A172 (cell line): ENCODE measurements around the gene CRY1. TPM values are rescaled to one million over a fixed set of nuclear protein-coding genes. Genes with fewer than 3 reads are reported as not detected.

ENCODE experiments used
- DNase-seq: peaks from one replicate; pipeline ENCODE4 v3.0.0-alpha.2; 2015; ENCODE audit warnings: low spot score
- total RNA-seq: library from RNA; depleted of rRNA; stranded (reverse); fragments of >200 nt; shearing (Covaris generic); gene quantifications from 2 replicates; pipeline ENCODE4 v1.2.3, GENCODE V29; 2014; rRNA removed

The CRY1 gene
- total RNA-seq, result 19.0 and 26.4 TPM in 2 replicates

- DNase-seq, result peak; percentile 86
These were observed at the start of gene CRY1 for GRCh38 chr12:107093417-107094182. TSS of gene CRY1 (minus strand) at chr12:107093549. CDS start at chr12:107092961, 588 bp downstream.

GRCh38 chr12:107139787-107140186, 46.4 kb upstream of the CRY1 start:
- no peak for DNase-seq

GRCh38 chr12:107138990-107139389, 45.6 kb upstream of the CRY1 start:
- DNase-seq, result no peak

- no peak for DNase-seq
These were observed 41.8 kb upstream of the CRY1 start for GRCh38 chr12:107135177-107135576.

- DNase-seq, result peak; percentile 40
These were observed 41.2 kb upstream of the CRY1 start for GRCh38 chr12:107134558-107134957.

- no peak for DNase-seq
These were observed 40.1 kb upstream of the CRY1 start for GRCh38 chr12:107133462-107133861.

GRCh38 chr12:107131832-107132616, 38.7 kb upstream of the CRY1 start:
- peak; percentile 65 for DNase-seq

GRCh38 chr12:107130830-107131611, 37.7 kb upstream of the CRY1 start:
- no peak for DNase-seq

GRCh38 chr12:107129315-107129930, 36.1 kb upstream of the CRY1 start:
- no peak for DNase-seq

- DNase-seq, result no peak
These were observed 34.4 kb upstream of the CRY1 start for GRCh38 chr12:107127482-107128430.

- DNase-seq, result peak; percentile 7
These were observed 33.6 kb upstream of the CRY1 start for GRCh38 chr12:107126796-107127481.

- DNase-seq, result no peak
These were observed 32.5 kb upstream of the CRY1 start for GRCh38 chr12:107125833-107126232.

- DNase-seq, result no peak
These were observed 29.2 kb upstream of the CRY1 start for GRCh38 chr12:107122452-107122958.

GRCh38 chr12:107119091-107119490, 25.7 kb upstream of the CRY1 start:
- DNase-seq, result no peak

- DNase-seq, result no peak
These were observed 25.3 kb upstream of the CRY1 start for GRCh38 chr12:107118624-107119023.

- no peak for DNase-seq
These were observed 21.8 kb upstream of the CRY1 start for GRCh38 chr12:107115119-107115518.

- DNase-seq, result no peak
These were observed 18.0 kb upstream of the CRY1 start for GRCh38 chr12:107111314-107111713.

- DNase-seq, result no peak
These were observed 16.7 kb upstream of the CRY1 start for GRCh38 chr12:107109726-107110719.
